Prostate gland (tissue), 2 donors: ENCODE measurements around the gene SNAI3.

Experiments
- CTCF ChIP-seq, 4 experiments: fragments of 200-600 bp in 2 of 4; fragments of 450-650 bp in 2 of 4; sonication (generic) in 2 of 4; IDR thresholded peaks; 1 replicate in 3 of 4; 2 replicates in 1 of 4; pipeline ENCODE4 v1.5.1; 2016 to 2019; ENCODE audit warnings: antibody characterized with exemption in 4 of 4, mild to moderate bottlenecking in 2 of 4, moderate library complexity in 2 of 4
- POLR2A ChIP-seq: fragments of 450-650 bp; IDR thresholded peaks from one replicate; pipeline ENCODE4 v1.6.1; 2016; ENCODE audit warnings: antibody characterized with exemption, mild to moderate bottlenecking
- POLR2AphosphoS5 ChIP-seq: sonication (generic); formaldehyde crosslinking; IDR thresholded peaks from one replicate; pipeline ENCODE4 v1.6.1; 2017; ENCODE audit warnings: antibody characterized with exemption

- no peak for TF ChIP-seq CTCF (IDR thresholded peaks at IDR 0.05)
- no peak for TF ChIP-seq POLR2A
- TF ChIP-seq POLR2AphosphoS5, result no peak
Observed at GRCh38 chr16:88653101-88653500, 33.2 kb downstream of the SNAI3 start.
